ENCODE results near the gene SSRP1. TPM values are rescaled to one million over a fixed set of nuclear protein-coding genes. Genes with fewer than 3 reads are reported as not detected.
A peak's percentile ranks its signal among the peaks of the same experiment; 100 is the strongest.

Gene SSRP1
- total RNA-seq, 1 donor from 2014 or later = 85.4 TPM

DNA sequence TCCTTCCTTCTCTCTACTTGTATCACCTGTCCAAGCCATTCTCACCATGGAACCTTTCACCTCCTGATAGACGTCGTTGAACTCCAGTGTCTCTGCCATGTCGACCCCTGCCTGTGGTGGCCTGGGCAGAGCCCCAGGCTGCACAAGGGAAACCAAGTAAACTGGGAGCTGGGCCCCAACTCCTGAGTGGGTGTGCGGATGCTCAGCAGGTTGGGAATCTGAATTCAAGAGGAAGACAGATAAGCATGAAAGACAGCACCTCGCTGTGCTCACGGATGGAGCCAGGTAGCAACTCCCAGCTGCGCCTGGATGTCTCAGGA is 709 bp downstream of the SSRP1 start:
- DNase-seq (ENCODE audit: extremely low spot score in 2 of 2) = no peak
- H3K27me3 ChIP-seq = no peaks in the 10 kb centered on the region
- TF ChIP-seq POLR2AphosphoS5 (IDR thresholded peaks at IDR 0.05; ENCODE audit: insufficient read depth in 1 of 2, low read depth in 1 of 2) = no peak
- TF ChIP-seq POLR2A (IDR thresholded peaks at IDR 0.05) = no peak
- TF ChIP-seq, protein P1, sequence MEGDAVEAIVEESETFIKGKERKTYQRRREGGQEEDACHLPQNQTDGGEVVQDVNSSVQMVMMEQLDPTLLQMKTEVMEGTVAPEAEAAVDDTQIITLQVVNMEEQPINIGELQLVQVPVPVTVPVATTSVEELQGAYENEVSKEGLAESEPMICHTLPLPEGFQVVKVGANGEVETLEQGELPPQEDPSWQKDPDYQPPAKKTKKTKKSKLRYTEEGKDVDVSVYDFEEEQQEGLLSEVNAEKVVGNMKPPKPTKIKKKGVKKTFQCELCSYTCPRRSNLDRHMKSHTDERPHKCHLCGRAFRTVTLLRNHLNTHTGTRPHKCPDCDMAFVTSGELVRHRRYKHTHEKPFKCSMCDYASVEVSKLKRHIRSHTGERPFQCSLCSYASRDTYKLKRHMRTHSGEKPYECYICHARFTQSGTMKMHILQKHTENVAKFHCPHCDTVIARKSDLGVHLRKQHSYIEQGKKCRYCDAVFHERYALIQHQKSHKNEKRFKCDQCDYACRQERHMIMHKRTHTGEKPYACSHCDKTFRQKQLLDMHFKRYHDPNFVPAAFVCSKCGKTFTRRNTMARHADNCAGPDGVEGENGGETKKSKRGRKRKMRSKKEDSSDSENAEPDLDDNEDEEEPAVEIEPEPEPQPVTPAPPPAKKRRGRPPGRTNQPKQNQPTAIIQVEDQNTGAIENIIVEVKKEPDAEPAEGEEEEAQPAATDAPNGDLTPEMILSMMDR (IDR thresholded peaks at IDR 0.05) = no peak
- H3K9me3 ChIP-seq = no peaks in the 10 kb centered on the region
- H3K36me3 ChIP-seq = peaks cover 0 to 36% of the 10 kb centered on the region in 2 donors
- intact Hi-C loops (cut with DNase I) = no loop called here
- peak overlapping the region; percentile 86 for H3K27ac ChIP-seq
- peak overlapping the region; percentile 74 to 87 for H3K4me3 ChIP-seq
- H3K4me1 ChIP-seq = peaks cover 28% of the 10 kb centered on the region

DNA sequence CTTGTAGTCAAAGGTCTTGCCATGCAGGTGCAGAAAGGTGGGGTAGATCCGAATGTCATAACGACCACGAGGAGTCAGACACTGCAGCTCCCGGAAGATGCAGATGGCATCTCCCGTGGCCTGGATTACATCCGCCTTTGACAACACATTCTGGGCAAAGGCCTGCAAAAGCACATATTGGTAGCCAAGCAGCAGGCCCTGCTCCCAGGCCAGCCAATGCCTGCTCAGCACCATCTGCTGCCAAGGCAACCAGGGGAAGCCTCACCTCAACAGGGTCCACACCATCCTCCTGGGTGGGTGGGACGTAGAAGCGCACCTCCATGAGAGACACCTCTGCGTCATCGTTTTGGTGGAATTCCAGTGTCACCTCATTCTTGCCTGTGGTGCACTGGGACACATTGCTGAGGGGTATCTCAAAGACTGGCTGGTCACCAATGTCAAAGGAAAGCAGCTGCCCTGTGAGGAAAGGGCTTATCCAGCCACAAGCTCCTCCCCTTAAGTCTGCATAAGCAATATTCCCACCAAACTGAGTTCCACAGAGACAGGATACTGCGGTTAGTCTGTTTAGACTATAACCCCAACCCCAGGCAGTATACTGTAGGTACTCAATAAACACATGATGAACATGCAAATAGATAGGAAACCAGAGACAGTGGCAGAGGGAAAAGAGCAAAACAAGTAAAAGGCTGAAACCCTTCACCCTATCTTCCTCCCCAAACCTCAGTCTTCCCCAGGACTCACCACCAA is 2.8 kb downstream of the SSRP1 start:
- Histone ChIP-seq H3K36me3 (peaks cover 0 to 55% of the 10 kb centered on the region in 2 donors), H3K27me3 (no peaks in the 10 kb centered on the region), H3K4me1 (peaks cover 28% of the 10 kb centered on the region), H3K27ac (no peak overlapping the region), H3K4me3 (no peak overlapping the region), H3K9me3 (no peaks in the 10 kb centered on the region)
- intact Hi-C loops (cut with DNase I) = no loop called here
- DNase-seq (ENCODE audit: extremely low spot score in 2 of 2) = no peak
- TF ChIP-seq POLR2A (IDR thresholded peaks at IDR 0.05) = no peak
- no peak for TF ChIP-seq POLR2AphosphoS5 (IDR thresholded peaks at IDR 0.05; ENCODE audit: insufficient read depth in 1 of 2, low read depth in 1 of 2)
- TF ChIP-seq, protein P1 (IDR thresholded peaks at IDR 0.05) = no peak

DNA sequence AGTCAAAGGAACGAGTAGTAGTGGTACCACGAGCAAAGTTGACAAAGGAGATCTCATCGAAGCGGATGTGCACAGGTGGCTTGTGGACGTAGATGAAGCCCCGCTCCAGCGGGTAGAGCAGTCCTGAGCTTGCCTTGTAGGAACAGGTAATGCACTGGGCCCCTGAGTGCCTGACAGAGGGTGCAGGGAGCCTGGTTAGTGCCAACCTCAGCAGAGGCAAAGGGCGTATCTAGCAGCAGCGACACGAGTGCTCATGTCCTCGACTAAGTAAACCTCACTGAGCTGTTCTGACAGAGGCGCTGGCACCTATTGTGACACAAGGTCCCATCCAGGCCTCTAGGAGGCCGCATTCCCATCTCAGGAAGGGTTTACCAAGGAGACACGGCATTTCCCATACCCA is 4.0 kb downstream of the SSRP1 start:
- no peaks in the 10 kb centered on the region for H3K27me3 ChIP-seq
- peaks cover 0 to 67% of the 10 kb centered on the region in 2 donors for H3K36me3 ChIP-seq
- DNase-seq (ENCODE audit: extremely low spot score in 2 of 2) = no peak
- intact Hi-C loops (cut with DNase I) = no loop called here
- no peak overlapping the region for H3K27ac ChIP-seq
- no peaks in the 10 kb centered on the region for H3K9me3 ChIP-seq
- TF ChIP-seq POLR2A (IDR thresholded peaks at IDR 0.05) (no peak), POLR2AphosphoS5 (IDR thresholded peaks at IDR 0.05; ENCODE audit: insufficient read depth in 1 of 2, low read depth in 1 of 2) (no peak)
- TF ChIP-seq, protein P1 (IDR thresholded peaks at IDR 0.05) = no peak
- peaks cover 29% of the 10 kb centered on the region for H3K4me1 ChIP-seq
- H3K4me3 ChIP-seq = no peak overlapping the region

DNA sequence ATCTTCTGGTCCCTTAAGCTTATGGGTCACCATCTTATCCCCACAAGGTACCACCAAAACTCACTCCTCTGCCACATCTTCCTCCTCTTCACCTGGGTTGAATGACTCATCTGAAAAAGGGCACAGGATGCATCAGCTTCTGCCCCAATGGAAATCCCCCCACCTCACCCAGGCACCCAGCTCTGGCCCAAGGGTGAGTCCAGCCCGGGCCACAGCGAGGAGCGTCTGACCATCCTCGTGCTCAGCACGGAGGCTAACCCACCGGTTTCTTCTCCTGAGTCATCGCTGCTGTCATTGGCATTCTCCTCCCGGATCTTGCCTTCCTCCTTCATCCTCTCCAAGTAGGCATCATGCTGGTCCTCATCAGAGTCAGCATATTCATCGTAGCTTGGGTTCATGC is 5.7 kb downstream of the SSRP1 start:
- intact Hi-C loops (cut with DNase I) = no loop called here
- no peak for DNase-seq (ENCODE audit: extremely low spot score in 2 of 2)
- no peak overlapping the region for H3K27ac ChIP-seq
- no peak overlapping the region for H3K4me3 ChIP-seq
- H3K27me3 ChIP-seq = no peaks in the 10 kb centered on the region
- H3K9me3 ChIP-seq = no peaks in the 10 kb centered on the region
- TF ChIP-seq POLR2AphosphoS5 (IDR thresholded peaks at IDR 0.05; ENCODE audit: insufficient read depth in 1 of 2, low read depth in 1 of 2) (no peak), POLR2A (IDR thresholded peaks at IDR 0.05) (no peak)
- TF ChIP-seq, protein P1 (IDR thresholded peaks at IDR 0.05) = no peak
- peaks cover 35% of the 10 kb centered on the region for H3K4me1 ChIP-seq
- peaks cover 0 to 71% of the 10 kb centered on the region in 2 donors for H3K36me3 ChIP-seq

DNA sequence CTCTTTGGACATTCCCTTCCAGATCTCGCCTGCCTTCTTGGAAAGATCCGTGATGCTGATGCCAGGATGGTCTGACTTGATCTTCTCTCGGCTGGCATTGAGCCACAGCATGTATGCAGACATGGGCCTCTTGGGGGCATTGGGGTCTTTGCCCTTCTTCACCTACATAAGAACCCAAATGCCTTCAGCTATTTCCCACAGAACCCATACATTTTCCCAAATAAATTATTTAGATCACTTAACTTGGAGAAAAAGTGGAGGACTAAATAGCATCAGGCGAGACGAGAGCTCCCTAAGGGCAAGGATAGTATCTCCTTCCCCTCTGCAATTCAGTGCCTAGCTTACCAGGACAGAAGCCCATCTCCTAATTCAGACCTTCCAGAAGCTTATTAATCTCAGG is 8.0 kb downstream of the SSRP1 start:
- no peak for DNase-seq (ENCODE audit: extremely low spot score in 2 of 2)
- H3K4me3 ChIP-seq = no peak overlapping the region
- TF ChIP-seq POLR2A (IDR thresholded peaks at IDR 0.05) (no peak), POLR2AphosphoS5 (IDR thresholded peaks at IDR 0.05; ENCODE audit: insufficient read depth in 1 of 2, low read depth in 1 of 2) (no peak)
- TF ChIP-seq, protein P1 (IDR thresholded peaks at IDR 0.05) = no peak
- intact Hi-C loops (cut with DNase I) = loop anchor here (10.0 kb wide), 1 partner anchor 317 kb away; the partner anchor contains the start of gene YPEL4
- H3K36me3 ChIP-seq = peaks cover 0 to 62% of the 10 kb centered on the region in 2 donors
- no peak overlapping the region for H3K27ac ChIP-seq
- peaks cover 30% of the 10 kb centered on the region for H3K4me1 ChIP-seq
- H3K27me3 ChIP-seq = no peaks in the 10 kb centered on the region
- H3K9me3 ChIP-seq = no peaks in the 10 kb centered on the region
